GM18861 (cell line): ENCODE measurements around the gene NGEF.

Source experiments
- ATAC-seq: cut with Tn5 transposase; IDR thresholded peaks from one replicate; pipeline ENCODE4 v1.9.1; 2021; ENCODE audit not compliant: unreplicated experiment

The NGEF gene

GRCh38 chr2:232846055-232846454, 167.0 kb downstream of the NGEF start:
- no peak for ATAC-seq

GRCh38 chr2:232843834-232844233, 169.2 kb downstream of the NGEF start:
- ATAC-seq: no peak

- ATAC-seq: no peak
Observed at GRCh38 chr2:232842689-232843088, 170.4 kb downstream of the NGEF start.

GRCh38 chr2:232839411-232840079, 173.5 kb downstream of the NGEF start:
- no peak for ATAC-seq

DNA sequence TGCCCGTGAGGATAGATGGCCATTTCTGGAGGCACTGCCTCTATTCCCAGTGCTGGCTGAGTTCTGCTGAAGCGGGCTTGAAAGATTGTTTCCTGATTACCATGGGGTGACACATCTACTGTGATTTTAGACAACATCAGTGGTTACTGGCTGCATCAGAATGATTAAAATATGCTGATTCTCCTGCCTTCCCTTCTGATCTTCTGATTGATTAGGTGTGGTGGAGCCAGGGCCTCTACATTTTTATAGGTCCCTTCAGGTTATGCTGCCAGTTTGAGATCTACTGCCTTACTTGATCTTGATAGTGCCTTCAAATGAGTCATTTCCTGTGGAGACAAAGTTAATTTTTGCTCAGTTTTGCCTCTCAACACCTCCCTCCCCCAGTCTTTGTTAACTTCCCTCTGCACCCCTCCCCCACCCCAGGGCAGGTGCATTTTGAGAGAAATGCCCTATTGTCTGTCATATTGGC, 174.6 kb downstream of the NGEF start:
- ATAC-seq: peak; percentile 77

DNA sequence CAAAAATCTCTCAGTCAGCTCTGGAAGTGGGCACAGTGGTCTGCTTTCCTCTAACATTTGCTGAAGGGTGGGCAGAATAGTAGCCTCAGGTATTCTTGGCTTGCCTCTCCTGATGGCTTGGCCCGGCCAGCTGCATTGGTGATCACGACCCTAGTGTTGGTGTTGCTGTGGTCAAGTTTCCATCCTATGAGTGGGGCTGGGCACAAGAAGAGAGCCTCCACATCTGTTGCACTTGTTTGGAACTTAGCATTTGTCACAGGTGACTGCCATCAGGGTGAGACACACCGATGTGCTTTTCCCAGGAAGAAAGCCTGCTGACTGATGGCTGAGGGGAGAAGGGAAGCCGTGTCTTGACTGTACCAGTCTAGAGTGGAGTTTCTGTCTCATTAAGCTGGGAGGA, 176.1 kb downstream of the NGEF start:
- no peak for ATAC-seq

GRCh38 chr2:232835687-232836208, 177.3 kb downstream of the NGEF start:
- no peak for ATAC-seq

DNA sequence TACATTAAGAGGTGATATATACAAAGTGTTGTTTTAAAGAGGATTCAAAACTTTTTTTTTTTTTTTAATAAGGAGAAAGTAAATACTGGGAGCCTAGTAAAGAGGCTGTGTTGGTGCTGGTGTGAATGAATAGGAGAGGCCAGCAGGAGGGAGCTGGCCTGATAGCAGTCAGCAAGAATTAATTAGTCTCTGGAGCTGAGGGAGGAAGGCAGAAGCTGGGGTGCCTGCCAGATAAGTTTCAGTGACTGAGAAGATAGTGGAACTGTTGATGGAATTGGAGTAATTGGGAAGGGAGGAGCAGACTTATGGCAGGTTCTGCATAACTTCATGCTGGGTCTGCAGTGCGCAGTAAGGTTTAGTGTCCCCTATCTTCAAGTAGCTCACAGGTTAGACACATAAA, 179.2 kb downstream of the NGEF start:
- ATAC-seq: no peak

- ATAC-seq: no peak
Observed at GRCh38 chr2:232831496-232831895, 181.6 kb downstream of the NGEF start.

GRCh38 chr2:232829988-232830387, 183.1 kb downstream of the NGEF start:
- no peak for ATAC-seq
